CD4-positive, alpha-beta T cell treated with Interleukin-17A for 1 hour (primary cell): ENCODE data around the gene BRAT1.
"Not testable (repeated sequence)": the region's sequence is repeated elsewhere in the genome, so short reads cannot be mapped to it uniquely, and the experiment has no call there.

Experiments used
- DNase-seq: peaks from one replicate; pipeline ENCODE4 v3.0.0-alpha.2; 2020

Gene BRAT1

GRCh38 chr7:2583798-2584580, 28.7 kb upstream of the BRAT1 start:
- no peak for DNase-seq

- DNase-seq: no peak
Measured at GRCh38 chr7:2582006-2582735, 26.8 kb upstream of the BRAT1 start.

DNA sequence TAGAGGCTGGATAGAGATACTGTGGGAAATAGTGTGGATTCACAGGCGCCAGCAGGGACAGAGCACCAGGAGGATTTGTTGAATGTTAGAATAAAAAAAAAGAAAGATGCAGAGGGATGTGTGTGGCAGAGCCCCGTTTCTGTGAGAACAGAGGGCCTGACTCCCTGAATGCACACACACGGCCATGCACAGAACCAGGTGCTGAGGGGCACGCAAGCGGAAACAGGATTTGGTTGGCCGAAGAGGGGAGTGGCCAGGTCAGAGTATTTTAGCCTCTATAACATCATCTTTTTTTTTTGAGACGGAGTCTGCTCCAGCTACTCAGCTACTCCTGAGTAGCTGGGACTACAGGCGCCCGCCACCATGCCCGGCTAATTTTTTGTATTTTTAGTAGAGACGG, 25.3 kb upstream of the BRAT1 start:
- DNase-seq: no peak

DNA sequence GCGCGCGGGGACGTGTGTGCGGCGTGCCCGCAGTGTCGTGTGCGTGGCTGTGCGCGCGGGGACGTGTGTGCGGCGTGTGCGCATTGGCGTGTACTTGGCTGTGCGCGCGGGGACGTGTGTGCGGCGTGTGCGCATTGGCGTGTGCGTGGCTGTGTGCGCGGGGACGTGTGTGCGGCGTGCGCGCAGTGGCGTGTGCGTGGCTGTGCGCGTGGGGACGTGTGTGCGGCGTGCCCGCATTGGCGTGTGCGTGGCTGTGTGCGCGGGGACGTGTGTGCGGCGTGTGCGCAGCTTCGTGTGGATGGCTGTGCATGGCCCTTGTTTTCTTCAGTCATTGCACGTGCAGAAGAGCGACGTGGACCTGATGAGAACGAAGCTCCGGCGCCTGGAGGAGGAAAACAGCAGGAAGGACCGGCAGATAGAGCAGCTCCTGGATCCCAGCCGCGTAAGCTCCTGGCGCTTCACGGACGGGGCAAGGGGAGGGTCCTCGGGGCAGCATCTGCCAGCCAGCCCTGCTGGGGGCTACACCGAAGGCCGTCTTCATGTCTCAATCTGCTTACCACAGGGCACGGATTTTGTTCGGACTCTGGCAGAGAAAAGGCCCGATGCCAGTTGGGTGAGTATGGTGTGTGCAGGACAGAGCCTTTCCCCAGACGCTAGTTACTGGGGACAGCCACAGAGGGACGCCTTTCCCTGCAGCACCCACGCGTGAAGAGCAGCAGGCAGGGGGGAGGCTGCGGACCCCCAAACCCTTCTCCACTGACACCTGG, 22.8 kb upstream of the BRAT1 start:
- no peak for DNase-seq

DNA sequence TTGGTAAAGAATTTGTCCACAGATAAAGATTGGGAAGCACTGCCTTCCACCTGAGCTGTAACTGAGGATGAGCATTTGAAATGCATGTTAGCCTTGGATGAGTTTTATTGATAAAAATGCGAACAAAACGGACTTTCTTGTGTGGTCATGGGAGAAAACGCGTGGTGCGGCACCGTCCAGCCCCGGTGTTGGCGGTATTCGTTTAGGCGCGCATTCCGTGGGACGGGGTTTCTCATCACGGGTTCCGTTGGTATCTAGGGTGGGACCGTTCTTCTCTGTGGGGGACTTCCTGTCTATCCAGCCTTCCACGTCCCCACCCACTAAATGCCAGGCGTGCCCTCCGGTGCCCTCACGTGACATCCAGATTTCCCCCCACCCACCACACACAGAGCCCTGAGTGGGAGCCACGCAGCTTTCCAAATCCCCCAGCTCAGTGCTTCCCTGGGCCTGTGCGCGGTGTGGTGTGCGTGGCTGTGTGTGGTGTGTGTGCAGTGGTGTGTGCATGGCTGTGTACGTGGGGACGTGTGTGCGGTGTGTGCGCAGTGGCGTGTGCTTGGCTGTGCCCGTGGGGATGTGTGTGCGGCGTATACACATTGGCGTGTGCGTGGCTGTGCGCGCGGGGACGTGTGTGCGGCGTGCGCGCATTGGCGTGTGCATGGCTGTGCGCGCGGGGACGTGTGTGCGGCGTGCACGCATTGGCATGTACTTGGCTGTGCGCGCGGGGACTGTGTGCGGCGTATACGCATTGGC, 21.6 kb upstream of the BRAT1 start:
- no peak for DNase-seq

DNA sequence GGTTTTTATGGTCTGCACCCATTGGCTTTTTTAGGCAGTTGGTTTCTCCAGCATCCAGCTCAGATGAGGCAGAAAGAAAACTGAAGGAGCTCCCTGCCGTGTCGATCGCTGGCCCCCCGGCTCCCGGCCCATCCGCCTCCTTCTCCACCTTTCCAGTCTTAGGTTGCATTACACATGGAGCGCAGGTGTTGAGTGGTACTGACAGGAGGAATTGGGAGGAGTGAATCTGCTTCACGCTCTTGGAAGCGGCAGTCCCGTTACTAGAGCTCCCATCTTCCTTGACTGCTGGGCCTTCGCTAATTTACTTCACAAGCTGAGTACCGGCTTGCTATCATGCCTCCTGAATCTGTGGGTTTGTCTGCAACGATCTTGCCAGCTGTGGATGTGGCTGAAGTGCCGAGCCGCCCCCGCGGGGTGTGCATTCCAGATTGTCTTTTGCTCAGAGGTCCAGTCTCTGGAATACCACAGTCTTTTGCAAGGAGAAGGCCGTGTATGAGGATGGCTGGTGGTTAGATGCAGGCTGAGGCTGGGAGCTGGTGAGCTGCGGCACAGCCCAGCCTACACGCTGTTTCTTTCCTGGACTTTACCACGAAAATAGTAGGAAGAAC, 20.5 kb upstream of the BRAT1 start:
- no peak for DNase-seq

DNA sequence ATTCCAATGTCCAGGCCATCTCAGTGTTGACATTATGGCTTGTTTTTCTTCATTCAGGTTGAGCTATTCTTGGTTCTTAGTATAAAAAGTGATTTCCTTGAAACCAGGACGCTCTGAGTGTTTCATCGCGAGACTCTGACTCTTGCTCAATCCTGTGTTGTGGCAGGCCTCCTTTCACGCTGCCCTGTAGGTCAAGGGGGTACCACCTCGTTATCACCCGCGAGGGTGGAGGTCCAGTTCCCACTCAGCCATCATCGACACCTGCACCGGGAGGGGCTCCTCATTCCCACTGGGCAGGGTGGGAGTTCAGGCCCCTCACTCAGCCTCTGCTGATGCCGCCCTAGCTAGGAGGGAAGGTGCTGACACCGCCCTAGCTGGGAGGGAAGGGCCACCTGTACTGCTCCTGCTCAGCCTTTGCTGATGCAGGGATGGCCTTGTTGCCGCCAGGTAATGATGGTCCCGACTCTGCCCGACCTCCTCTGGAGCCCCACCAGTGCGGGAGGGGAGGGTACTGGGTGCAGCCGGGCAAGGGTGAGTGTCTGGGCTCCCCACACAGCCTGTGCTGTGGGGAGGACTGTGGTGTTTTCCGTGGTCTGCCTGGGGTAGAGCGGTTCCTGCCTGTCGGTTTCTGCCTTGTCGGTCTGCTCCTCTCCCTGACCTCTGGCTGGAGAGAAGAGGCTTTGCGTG, 19.9 kb upstream of the BRAT1 start:
- DNase-seq: no peak

DNA sequence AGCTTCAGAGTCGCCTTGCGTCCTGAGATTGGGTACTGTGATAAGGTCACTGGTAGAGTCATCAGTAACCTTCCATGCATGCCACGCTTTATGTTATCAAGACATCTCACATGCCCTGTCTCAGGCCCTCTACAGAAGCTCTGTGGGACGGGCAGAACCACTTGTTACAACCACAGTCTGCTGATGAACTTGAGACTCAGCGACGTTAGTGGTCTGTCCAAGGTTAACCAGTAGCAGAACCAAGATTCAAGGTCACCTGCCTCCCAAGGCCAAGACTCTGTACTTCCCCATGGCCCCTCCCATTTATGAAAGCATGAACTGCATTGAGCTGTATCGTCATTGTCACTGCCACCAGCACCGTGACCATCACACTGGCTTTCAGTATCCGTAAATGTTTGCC, 18.4 kb upstream of the BRAT1 start:
- DNase-seq: no peak

DNA sequence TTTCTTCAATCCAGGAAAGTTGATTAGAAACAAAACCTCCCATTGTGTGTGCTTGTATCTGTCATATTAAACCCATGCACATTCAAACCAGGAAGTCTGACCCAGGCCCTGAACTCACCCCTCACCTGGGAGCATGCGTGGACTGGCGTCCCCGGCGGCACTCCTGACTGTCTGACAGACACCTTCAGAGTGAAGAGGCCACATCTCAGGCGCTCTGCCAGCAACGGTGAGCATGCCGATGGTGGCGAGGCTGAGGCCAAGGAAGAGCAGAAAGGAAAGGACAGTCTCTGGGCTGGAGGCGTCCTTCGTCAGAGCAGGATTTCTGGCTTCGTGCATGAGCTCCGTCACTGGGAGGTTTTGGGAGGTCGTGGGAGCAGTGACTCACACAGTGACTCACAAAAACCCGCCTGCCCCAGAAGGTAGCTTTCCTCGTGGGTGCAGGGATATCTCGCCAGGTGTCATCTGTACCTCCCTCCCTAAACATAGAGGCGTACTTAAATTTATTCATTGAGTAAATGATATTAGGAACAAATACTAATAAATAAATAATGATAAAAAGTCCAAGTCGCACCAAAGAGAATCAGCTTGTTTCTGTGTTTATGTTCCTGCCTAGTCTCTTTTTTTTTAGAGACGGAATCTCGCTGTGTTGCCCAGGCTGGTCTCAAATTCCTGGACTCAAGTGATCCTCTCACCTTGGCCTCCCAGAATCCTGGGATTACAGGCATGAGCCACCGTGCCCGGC, 16.9 kb upstream of the BRAT1 start:
- no peak for DNase-seq

- no peak for DNase-seq
Measured at GRCh38 chr7:2571409-2571808, 16.1 kb upstream of the BRAT1 start.

GRCh38 chr7:2570021-2570420, 14.7 kb upstream of the BRAT1 start:
- no peak for DNase-seq

- no peak for DNase-seq
Measured at GRCh38 chr7:2569421-2569820, 14.1 kb upstream of the BRAT1 start.

GRCh38 chr7:2568521-2569223, 13.3 kb upstream of the BRAT1 start:
- DNase-seq: no peak

GRCh38 chr7:2567679-2568278, 12.5 kb upstream of the BRAT1 start:
- DNase-seq: no peak

DNA sequence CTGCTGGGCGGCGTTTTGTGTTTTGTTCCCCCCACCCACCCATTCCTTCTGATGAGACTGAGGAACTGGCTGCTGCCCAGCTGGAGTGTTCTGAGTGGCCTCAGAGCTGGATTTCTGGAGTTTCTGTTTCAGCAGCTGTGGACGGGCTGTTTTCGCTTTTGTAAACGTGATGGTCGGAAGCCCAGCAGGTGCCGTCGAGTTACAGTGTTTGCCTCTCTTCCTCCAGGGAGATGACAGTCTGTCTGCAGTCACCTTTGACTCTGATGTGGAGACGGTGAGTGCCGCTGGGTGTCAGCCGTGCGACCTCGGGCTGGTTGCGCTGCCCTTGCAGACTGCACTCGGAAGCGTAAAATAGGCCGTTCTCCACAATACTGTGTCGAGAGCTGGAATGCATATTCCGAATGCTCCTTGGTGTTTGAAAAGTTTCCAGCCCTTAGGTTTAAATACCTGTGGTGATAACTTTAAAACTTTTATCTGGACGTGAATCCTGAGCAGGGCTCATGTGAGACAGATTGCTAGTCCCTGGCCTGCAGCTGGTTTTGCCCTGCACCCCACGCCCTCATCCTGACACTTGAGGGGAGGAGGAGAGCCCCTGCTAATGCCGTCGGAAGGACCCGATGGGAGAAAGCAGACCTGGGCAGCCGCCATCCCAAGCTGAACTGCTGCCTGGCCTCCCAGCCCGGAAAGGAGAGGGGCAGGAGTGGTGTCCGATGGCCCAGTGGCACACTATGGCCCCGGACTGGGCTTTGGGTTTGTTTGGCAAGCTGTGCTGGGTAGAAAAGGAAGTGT, 11.8 kb upstream of the BRAT1 start:
- peak; percentile 42 for DNase-seq

GRCh38 chr7:2566348-2566889, 11.1 kb upstream of the BRAT1 start:
- no peak for DNase-seq

DNA sequence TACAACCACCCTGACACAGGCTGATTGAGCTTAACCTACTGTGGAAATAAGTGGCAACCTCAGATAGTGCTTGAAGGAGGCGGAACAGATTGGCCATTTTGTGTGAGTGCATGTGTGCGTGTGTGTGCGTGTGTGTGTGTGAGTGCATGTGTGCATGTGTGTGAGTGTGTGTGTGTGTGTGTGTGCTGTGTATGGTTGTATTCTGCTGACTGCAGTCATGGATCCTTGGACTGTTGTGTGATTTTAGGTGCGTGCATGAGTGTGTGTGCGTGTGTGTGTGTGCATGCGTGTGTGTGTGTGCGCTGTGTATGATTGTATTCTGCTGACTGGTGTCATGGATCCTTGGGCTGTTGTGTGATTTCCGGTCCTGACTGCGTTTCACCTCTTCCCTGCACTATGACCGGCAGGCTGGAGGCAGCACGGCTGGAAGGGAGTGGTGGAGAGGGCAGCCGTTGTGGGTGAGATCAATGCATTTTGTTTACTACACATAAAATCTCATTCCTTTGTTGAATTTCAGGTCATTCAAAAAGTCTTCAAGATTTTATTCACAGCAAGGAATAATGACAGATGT, 9.7 kb upstream of the BRAT1 start:
- DNase-seq: no peak

DNA sequence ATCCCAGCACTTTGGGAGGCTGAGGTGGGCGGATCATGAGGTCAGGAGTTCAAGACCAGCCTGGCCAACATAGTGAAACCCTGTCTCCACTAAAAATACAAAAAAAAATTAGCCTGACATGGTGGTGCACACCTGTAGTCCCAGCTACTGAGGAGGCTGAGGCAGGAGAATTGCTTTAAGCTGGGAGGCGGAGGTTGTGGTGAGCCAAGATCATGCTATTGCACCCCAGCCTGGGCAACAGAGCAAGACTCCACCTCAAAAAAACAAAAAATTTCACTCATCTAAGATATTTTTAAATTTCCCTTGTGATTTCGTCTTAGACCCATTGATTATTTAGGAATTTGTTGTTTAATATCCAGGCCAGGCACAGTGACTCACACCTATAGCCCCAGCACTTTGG, 8.6 kb upstream of the BRAT1 start:
- not testable (repeated sequence) for DNase-seq
